T-helper 22 cell (primary cell): Measurements from ENCODE around the gene THSD7B.
"Not testable (repeated sequence)": the region's sequence is repeated elsewhere in the genome, so short reads cannot be mapped to it uniquely, and the experiment has no call there.

Experiments used
- DNase-seq: peaks from one replicate; pipeline ENCODE4 v3.0.0-alpha.2; 2020; ENCODE audit warnings: low read depth

THSD7B gene, protein sequence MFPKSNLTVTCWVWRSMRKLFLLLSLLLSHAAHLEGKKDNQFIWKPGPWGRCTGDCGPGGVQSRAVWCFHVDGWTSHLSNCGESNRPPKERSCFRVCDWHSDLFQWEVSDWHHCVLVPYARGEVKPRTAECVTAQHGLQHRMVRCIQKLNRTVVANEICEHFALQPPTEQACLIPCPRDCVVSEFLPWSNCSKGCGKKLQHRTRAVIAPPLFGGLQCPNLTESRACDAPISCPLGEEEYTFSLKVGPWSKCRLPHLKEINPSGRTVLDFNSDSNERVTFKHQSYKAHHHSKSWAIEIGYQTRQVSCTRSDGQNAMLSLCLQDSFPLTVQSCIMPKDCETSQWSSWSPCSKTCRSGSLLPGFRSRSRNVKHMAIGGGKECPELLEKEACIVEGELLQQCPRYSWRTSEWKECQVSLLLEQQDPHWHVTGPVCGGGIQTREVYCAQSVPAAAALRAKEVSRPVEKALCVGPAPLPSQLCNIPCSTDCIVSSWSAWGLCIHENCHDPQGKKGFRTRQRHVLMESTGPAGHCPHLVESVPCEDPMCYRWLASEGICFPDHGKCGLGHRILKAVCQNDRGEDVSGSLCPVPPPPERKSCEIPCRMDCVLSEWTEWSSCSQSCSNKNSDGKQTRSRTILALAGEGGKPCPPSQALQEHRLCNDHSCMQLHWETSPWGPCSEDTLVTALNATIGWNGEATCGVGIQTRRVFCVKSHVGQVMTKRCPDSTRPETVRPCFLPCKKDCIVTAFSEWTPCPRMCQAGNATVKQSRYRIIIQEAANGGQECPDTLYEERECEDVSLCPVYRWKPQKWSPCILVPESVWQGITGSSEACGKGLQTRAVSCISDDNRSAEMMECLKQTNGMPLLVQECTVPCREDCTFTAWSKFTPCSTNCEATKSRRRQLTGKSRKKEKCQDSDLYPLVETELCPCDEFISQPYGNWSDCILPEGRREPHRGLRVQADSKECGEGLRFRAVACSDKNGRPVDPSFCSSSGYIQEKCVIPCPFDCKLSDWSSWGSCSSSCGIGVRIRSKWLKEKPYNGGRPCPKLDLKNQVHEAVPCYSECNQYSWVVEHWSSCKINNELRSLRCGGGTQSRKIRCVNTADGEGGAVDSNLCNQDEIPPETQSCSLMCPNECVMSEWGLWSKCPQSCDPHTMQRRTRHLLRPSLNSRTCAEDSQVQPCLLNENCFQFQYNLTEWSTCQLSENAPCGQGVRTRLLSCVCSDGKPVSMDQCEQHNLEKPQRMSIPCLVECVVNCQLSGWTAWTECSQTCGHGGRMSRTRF (N-terminal part only)

DNA sequence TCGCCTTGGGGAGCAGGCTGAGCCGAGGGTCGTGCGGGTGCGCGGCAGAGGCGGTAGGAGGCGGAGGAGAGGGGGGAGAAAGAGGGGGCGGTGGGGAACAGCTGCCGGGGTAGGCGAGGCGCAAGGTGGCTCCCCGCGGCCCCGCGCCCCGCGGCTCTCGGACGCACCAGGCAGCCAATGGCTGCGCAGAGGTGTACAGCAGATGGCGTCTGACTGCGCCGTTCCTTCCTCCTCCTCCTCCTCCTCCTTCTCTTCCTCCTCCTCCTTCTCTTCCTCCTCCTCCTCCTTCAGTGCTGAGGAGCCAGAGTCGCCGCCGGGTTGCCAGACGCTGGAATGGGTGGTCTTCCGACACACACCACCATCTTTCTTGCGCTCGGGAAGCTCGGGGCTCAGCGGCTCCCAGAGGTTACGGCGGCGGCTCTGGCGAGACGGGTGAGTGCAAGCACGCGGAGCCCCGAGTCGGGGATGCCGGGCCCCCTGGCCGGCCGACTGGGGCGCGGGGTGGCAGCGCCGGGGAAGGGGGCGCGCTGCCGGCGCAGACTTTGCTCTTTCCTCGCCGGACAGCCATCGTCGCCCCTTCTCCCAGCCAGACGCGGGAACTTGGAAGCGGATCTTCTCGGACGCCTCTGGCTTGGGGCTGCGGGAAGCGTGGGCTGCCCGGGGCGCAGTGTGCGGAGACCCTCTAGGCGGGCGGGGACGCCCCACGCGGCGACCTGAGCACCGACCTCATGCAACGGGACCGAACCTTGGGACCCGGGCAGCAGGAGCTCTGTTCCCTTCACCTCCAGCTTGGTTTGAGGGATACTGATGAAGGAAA lies at the start of gene THSD7B:
Gene THSD7B (plus strand): TSS at position 290 of the 817 bp plus-strand sequence. CDS start 116,634 bp downstream, outside the sequence.
- no peak for DNase-seq

DNA sequence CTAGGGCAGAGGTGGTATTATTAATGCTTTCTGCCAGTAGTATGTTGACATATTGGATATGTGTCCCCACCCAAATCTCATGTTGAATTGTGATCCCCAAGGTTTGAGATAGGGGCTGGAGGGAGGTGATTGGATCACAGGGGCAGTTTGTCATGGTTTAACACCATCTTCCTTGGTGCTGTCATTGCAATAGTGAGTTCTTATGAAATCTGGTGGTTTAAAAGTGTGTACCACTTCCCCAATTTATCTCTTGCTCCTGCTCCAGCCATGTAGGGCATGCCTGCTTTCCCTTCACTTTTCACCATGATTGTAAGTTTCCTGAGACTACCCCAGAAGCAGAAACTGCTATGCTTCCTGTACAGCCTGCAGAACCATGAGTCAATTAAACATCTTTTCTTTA lies 47.1 kb upstream of the THSD7B start:
- DNase-seq, result no peak

DNA sequence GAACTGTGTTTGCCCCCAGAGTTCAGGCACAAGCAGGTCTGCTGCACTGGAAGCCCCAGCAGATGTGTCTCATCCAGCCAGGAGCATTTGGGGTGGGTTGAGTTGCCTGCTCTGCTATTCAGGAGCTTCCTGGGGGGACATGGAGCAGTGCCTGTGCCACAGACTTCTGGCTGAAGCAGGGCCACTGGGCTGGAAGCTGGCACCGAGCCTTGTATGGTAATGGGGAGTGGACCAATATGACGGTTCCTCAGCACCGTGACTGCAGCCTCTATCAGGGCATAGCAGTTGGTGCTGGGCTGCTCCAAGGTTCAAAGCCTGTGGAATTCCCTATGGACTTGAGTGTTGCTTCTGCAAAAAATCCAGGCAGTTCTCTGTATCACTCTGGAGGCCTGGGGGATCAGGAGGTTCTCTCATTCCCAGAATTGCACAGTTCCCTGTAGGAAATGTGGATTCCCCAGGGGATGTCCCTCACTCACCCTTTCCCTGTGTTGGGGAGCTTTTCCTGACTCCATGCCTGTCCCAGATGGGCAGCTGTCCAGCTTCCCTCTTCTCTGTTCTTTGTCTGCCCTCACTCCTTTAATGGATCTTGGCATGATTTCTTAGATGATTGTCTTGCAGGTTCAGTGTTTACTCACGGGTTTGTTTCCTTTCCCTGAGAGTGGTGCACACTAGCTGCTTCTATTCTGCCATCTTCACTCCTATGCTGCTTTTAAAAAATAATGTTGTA lies 37.2 kb upstream of the THSD7B start:
- no peak for DNase-seq

DNA sequence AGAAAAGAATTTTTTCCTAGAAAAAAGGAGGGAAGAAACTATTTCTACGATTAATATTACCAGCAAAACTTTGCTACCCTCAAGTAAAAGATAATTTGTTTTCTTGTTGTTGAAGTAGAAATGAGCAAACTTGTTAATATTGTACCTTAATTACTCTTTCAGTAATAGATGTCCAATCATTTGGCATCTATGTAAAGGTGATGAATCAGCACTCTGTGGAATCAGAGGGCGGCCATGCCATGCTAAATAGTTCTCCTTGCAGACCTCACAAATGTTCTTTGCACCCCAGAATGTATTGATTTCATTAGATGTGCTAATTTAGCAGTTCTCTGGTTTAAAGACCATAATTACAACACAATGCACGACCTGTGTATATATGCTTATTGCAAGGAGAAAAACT lies 29.1 kb upstream of the THSD7B start:
- no peak for DNase-seq

DNA sequence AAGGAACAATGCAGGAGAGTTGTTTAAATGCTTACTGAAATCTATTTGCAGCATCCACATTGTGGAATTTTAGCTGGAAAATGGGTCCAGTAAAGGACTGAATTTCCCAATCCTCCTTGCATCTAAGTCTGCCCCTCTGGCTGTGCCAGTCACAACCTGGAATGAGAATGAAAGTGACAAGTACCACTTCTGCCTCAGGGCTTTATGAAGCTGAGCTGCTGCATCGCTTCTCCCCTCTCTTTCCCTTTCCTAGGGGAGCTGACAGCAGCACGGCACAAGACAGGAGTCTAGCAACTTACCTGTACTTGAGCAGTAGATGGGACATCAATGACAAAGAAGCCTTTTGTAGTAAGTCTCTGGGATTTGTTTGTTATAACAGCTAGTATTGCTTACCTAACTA lies 27.3 kb upstream of the THSD7B start:
- no peak for DNase-seq

DNA sequence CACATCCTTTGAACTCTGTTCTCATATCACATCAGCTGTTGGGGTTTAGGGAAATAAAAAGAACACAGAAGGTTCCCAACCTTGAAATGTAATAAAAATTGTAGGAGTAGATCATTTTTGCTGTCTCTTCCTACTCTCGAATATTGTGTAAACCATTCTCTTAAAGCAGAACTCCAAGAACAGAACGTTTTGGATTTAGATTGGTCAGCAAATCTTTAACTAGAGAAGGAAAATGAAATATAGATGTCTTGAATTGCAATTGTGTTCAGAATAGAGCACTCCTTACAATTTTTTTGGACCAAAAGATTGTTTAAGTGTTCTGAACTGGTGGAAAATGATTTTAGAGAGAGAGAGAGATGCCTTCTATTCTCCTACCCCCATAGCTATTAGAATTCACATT lies 23.9 kb upstream of the THSD7B start:
- no peak for DNase-seq

DNA sequence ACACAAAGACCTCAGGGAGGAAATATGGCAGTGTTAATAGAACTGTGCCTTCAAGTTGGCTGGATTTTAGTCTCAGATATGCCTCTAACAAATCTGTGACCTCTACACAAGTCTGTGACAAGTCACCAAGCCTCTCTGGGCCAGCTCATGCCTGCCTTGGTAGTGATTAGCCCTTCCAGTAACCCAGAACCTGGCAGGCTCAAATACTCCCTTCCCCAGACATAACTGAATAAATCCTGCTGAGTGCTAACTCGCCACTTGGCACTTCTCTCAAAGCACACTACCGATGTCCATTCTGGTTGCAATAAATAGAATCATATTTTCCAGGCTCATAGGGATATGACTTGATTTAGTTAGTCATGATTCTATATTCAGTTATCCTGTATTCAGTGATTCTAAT lies 15.3 kb upstream of the THSD7B start:
- no peak for DNase-seq

DNA sequence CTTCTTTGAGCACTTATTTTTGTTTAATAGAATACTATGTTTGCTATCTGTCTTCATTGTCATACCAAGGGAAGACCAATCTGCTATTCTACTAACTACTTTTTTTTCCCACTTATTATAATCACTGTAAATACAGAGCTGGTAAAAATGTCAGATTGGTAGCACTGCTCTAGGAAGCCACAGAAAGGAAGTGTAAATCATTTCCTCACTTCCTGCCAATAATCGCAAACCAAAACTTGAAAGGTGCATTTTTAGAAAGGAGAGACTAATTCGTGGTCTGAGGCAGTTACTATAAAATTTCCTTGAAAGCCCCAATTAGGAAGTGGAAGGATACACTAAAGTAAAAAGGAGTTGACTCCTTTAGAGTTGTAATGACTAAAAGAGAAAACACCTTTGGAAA lies 13.9 kb upstream of the THSD7B start:
- DNase-seq, result no peak

DNA sequence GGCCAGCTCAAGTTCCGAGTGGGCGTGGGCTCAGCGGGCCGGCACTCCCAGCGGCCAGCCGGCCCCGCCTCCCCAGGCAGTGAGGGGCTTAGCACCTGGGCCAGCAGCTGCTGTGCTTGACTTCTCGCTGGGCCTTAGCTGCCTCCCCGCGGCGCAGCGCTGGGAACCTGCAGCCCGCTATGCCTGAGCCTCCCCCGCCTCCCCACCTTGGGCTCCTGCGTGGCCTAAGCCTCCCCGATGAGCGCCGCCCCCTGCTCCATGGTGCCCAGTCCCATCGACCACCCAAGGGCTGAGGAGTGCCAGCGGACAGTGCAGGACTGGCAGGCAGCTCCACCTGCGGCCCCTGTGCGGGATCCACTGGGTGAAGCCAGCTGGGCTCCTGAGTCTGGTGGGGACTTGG lies 6.8 kb upstream of the THSD7B start:
- DNase-seq, result not testable (repeated sequence)

DNA sequence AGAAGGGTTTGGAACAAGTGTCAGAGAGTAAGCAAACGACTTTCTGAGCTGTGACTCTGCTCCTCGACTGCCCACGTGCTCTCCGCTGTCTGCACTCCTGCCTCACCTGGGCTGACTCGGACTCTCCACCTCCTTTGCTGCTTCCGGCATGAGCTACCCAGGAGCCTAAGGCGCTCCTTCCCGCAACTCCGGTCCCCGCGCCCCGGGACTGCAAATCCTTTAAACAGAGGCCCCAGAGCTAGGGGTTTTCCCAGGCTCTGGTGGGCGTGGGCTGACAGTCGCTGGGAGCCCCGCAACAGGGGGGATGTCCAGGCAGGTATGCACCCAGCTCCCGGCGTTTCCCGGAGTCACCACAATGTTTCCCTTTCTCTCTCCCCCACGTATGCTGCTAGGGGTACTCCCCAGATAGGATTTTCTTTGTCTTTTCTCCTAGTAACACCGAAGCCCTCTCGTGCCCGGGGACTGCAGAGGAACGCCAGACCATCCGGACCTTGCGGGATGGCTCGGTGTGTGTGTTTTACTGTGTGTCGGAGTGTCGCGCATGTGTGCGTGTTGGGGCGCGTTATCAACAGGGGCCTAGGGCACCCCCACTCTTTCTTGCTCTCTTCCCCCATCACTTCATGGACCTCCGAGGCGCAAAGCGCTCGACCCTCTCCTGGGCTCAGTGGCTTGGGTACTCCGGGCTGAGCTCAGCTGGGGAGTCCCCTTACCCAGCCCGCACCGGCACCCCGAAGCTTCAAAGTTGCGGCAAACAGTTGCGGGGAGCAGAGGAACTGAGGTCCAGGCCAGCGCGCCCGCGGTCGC lies 691 bp upstream of the THSD7B start:
- DNase-seq, result no peak

DNA sequence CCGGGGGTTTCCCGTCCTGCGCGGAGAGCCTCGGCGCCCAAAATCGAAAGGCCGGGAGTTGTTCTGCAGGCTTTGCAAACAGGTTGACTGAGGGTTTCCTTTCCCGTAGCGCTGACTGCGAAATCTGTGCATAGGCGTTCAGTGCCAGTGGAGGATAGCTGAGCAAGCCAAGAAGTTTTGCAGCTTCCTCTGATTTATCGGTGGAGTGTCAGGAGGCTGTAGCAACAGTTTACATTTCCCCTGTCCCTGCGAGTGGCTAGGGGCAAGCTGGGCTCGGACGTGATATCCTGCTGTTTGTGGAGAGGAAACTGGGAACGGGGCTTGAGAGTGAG lies 694 bp downstream of the THSD7B start:
- no peak for DNase-seq

DNA sequence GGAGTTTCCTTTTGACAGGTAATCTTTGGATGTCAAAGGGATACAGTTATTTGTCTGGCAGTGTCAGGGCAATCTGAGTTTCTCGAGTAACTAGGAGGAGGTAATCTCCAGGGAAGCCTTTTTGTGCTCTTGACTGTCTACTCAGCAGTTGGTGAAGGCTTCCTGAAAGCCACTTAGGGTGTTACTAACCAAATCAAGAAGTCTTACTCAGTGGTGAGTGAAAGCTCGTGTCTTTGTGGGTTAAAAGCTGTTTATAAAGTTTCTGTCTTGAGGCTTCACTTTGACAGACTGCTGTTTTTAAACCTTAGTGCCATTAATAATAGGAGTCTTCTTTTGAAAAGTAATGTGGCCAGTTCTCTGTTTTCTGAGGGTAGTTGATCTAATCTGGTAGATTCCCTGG lies 1.7 kb downstream of the THSD7B start:
- DNase-seq, result no peak

DNA sequence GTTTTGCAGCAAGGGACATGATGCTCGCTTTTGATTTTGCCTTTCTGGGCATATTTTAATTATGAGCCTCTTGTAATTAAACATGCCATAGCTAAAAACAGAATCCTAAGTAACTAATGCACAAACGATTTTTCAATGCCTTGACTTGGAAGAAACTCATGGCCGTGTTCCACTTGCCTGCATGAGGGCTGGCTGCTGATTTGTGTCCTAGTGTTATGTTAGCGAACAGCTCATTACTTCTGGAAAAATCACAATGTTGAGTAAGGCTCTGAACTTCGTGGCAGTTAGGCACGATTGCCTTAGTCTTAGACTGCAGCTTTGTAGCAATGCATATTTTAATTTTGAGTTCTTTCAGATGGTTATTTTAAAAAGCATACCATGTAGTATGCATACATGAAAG lies 4.5 kb downstream of the THSD7B start:
- DNase-seq, result no peak

DNA sequence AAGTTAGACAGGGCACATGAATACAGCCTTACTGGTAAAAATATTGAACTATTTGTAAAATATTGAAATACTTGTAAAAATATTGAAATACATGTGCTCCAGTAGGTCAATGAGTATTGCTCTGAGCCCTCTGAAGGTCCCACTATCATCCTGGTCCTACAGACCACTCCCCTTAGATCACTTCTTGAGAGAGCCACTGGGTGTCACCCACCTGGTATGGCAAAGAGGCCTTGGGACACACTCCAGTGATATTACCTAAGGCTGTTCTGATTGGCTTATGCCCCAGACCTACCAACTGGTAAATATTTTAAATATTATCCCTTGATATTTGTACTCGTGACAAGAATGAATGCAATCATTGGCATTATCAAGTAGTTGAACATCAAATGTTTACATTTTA lies 5.0 kb downstream of the THSD7B start:
- no peak for DNase-seq

DNA sequence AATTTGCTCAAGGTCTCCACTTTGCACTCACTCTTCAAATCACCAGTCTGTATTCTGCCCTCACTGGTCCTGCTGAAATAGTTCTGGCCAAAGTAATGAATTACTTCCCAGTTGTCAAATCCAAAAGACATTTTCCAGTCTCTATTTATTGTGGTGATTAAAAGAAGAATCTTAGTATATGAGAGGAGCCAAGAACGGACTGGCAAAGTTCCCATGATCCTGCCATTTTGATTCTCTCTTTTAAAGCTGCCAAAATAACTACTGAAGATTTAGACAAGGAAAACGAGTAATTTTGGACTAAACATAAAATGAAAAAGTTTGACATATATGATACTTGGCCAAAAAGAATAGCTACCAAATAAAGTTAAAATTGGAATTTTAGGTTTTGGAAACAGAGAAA lies 12.0 kb downstream of the THSD7B start:
- no peak for DNase-seq

DNA sequence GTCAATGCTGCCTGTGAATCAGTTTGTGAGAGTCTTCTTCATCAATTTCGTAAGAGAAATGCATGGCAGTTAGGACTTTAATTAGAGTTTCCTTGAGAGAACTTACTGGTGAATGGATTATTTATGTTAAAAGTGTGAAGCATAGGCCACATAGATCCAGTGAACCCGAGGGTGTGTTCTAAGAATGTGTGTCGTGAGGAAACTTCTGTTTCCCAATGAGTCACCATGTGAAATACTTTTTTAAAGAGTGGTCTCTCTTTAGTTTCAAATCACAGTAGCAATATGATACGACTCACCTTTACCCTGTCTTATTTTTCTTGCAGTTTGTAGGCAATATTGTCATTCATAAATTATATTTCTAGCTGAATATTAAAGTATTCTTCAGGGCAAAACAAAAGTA lies 18.5 kb downstream of the THSD7B start:
- no peak for DNase-seq

DNA sequence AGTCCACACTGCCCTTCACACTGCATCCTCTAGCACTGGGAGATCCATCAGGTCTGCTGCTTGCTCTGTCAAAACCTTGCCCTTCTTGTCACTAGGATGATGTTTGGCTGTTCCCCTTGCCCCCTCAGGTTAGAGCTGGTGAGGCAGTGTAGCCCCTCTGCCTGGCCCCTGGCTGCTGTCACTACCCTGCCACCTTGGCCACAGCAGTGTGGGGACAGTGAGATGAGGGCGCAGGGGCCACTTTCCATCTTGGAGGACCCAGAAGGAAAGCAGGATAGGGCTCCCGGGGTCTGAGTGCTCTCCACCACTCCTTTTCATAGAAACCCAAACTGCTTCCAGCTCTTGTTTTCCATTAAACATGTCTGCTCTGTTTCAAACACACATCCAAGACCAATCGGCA lies 19.9 kb downstream of the THSD7B start:
- DNase-seq, result no peak

DNA sequence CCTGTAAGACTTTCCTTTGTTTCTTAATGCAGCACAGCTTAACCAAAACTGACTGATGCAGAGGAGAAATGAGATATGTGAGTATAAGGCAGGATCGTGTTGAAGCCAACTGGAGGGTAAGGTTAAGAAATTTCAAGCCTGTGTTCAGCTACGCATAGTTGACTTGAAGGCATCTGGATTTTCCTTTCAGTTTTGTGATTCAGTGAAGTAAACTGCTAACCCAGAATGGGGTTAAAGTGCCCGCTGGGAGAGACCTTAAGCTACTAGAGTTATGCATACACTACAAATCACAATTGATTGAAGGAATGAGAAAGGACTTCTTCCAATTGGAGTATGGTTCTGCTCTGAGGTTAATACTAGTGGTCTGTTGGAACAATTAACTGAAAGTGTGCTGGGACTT lies 22.6 kb downstream of the THSD7B start:
- no peak for DNase-seq

DNA sequence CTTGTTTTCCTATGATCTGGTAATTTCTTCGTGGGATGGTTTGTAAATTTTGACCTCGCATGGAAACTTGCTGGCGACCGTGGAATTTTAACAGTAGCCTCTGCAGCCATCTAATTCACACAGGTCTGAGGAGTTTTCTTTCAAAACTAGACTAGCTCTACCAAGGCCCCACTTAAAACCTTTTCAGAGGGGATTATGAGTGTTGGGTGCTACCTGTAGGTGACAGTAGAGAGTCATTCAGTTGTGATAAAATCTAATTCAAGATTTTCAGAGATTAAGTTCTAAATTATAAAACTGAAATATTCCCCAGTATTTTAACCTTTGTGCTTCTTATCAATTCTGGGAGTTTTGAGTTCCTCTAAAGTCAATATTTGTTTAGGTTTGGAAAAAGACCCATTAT lies 31.0 kb downstream of the THSD7B start:
- no peak for DNase-seq

DNA sequence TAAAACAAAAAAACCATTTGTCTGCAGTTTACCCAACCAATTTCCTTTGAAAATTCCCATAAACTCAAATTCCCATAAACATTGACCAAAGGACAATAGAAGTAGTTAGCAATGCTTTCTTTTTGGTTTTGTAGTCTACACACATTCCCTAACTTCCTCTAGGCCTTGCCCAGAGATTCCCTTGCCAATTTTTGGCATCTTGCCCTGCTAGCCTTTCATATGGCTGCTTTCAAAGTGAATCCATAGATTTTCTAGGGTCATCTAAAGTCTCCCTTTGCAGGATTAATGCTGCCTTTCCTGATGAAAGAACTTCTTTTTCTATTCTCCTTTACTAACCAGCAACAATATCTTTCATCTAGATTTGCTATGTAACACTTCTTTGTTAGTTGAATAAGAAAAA lies 33.4 kb downstream of the THSD7B start:
- no peak for DNase-seq
